ENCODE data around the gene PRADC1.
A peak's percentile ranks its signal among the peaks of the same experiment; 100 is the strongest.

PRADC1 gene

GRCh38 chr2:73235315-73236028 lies 2.4 kb upstream of the PRADC1 start:
- TF ChIP-seq, protein P1, sequence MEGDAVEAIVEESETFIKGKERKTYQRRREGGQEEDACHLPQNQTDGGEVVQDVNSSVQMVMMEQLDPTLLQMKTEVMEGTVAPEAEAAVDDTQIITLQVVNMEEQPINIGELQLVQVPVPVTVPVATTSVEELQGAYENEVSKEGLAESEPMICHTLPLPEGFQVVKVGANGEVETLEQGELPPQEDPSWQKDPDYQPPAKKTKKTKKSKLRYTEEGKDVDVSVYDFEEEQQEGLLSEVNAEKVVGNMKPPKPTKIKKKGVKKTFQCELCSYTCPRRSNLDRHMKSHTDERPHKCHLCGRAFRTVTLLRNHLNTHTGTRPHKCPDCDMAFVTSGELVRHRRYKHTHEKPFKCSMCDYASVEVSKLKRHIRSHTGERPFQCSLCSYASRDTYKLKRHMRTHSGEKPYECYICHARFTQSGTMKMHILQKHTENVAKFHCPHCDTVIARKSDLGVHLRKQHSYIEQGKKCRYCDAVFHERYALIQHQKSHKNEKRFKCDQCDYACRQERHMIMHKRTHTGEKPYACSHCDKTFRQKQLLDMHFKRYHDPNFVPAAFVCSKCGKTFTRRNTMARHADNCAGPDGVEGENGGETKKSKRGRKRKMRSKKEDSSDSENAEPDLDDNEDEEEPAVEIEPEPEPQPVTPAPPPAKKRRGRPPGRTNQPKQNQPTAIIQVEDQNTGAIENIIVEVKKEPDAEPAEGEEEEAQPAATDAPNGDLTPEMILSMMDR (IDR thresholded peaks at IDR 0.05; ENCODE audit: insufficient read depth, low read depth, low read length, missing control alignments), result no peak
- no peak for DNase-seq (ENCODE audit: low read depth)
- peak overlapping the region; percentile 83 for H3K4me3 ChIP-seq (ENCODE audit: low read length)

- TF ChIP-seq, protein P1 (IDR thresholded peaks at IDR 0.05; ENCODE audit: insufficient read depth, low read depth, low read length, missing control alignments), result no peak
- peak; percentile 92 for DNase-seq (ENCODE audit: low read depth)
- peak within 1 kb of the TSS; percentile 83 for H3K4me3 ChIP-seq (ENCODE audit: low read length)
Measured at GRCh38 chr2:73233932-73234832, 1.1 kb upstream of the PRADC1 start, which contains the start of gene CCT7. TSS of gene CCT7 (plus strand) at chr2:73234308. CDS start at chr2:73234379, 71 bp downstream.

DNA sequence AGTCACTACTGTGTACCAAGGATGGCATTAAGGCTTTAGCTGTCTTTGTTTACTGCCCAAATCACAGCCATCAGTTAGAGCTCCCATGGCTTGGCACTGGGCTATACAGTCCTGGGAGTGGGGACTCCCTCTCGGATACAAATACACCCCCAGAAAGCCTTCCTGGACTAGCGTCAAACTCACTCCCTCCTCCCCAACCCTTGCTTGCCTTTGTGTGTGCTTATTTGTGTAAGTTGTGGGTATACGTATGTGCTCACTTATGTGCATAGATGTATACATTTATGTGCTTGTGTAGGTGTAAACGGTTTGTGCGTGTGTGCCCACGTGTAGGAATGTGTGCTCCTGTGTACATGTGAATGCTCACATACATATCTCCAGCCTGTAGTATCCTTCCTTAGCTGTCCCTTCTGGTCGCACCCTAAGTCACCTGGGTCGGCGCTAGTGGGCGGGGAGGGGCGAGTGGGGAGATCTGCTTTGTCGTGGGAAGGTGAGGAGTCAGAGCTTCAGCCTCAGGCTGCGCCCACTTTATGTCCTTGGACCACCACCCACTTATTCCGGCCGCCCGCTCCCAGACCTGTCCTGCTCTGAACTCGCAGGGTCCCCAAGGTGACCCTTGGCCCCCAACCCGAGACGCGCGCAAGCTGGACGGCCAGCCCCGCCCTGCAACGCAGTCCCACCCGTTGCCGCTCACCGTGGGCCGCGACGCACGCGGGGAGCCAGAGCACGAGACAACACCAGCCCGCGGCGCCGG lies 461 bp downstream of the PRADC1 start:
- no peak for DNase-seq (ENCODE audit: low read depth)
- H3K4me3 ChIP-seq (ENCODE audit: low read length), result peak overlapping the region; percentile 83
- TF ChIP-seq, protein P1 (IDR thresholded peaks at IDR 0.05; ENCODE audit: insufficient read depth, low read depth, low read length, missing control alignments), result no peak

DNA sequence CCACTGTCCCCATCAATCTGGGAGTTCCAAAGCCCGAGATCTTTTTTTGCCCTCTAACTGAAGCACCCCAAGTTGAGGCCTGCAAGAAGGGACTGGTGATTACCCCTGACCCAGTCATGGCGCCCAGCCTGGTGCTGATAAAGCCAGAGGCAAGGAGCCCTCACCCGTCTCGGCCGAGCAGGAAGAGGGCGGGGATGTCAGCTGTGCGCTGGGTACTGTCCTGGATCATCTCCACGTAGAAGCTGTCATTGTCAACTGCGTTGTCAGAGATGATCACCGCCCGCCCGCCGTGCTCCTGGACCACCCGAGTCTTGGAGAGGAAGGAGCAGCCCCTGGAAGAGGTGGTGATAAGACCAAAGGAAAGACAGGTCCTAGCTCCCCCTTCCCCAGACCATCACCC lies 4.4 kb downstream of the PRADC1 start:
- no peak for DNase-seq (ENCODE audit: low read depth)
- TF ChIP-seq, protein P1 (IDR thresholded peaks at IDR 0.05; ENCODE audit: insufficient read depth, low read depth, low read length, missing control alignments), result no peak

DNA sequence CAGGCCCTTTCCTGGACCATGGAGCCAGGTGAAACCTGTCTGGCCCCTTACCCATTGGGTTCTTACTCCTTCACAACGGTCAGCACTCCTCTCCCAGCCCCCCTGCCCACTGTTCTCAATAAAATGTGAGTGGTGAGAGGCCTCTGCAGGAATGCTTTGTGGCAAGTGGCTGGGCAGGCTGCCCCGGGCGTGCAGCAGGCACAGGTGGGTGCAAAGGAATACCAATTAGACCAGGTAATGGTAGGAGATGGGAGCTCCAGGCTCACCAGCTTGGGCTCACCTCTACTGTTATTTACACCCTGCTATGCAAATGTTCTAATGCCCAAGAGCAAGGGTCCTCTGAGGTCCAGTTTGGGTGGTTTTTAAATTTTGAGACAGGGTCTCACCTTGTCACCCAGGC lies 6.0 kb downstream of the PRADC1 start:
- TF ChIP-seq, protein P1 (IDR thresholded peaks at IDR 0.05; ENCODE audit: insufficient read depth, low read depth, low read length, missing control alignments), result no peak
- no peak for DNase-seq (ENCODE audit: low read depth)

More for the DNA sequence above, 4.4 kb downstream of the PRADC1 start:
- no peak overlapping the region for H3K4me3 ChIP-seq (ENCODE audit: low read length)

DNA sequence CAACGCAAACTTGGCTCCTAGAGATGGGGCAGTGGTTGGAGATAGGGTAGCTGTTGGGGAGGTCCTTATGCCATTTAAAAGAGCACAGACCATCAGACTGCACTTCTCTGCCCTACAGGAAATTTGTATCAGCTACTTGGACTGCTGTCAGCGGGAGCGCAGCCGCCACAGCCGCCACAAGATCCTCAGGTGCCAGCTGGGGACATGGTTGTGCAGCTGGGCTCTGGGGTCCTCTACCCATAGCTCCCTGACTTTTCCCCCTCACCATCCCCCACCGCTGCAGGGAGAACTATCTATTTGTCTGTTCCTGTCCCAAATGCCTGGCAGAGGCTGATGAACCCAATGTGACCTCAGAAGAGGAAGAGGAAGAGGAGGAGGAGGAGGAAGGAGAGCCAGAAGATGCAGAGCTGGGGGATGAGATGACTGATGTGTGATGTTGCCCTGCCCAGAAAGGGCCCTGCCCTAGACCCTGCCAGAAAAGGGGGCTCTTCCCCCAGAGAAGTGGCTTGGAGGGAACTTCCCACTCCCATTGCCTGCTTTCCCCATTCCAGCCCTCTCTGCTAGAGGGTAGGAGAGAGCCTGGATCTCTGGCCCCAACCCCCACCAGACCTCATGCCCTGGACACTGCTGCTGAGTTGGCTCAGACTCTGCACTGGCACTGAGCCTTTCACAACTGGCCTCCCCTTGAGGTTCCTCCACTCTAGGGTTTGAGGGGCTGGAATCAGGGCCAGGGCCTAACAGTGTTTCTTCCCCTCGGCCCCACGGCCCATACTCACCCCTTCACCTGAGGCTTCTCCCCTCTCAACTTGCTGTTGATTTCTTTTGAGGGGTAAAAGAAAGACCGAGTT lies 7.3 kb downstream of the PRADC1 start:
- TF ChIP-seq, protein P1 (IDR thresholded peaks at IDR 0.05; ENCODE audit: insufficient read depth, low read depth, low read length, missing control alignments), result no peak
- no peak for DNase-seq (ENCODE audit: low read depth)
- H3K4me3 ChIP-seq (ENCODE audit: low read length), result no peak overlapping the region

More for the DNA sequence above, 6.0 kb downstream of the PRADC1 start:
- no peak overlapping the region for H3K4me3 ChIP-seq (ENCODE audit: low read length)
